HG02973 (cell line): ENCODE measurements around the gene BTBD16.

ENCODE experiments used
- ATAC-seq: cut with Tn5 transposase; IDR thresholded peaks from one replicate; pipeline ENCODE4 v1.9.1; 2021; ENCODE audit warnings: moderate library complexity; ENCODE audit not compliant: unreplicated experiment

BTBD16 gene

DNA sequence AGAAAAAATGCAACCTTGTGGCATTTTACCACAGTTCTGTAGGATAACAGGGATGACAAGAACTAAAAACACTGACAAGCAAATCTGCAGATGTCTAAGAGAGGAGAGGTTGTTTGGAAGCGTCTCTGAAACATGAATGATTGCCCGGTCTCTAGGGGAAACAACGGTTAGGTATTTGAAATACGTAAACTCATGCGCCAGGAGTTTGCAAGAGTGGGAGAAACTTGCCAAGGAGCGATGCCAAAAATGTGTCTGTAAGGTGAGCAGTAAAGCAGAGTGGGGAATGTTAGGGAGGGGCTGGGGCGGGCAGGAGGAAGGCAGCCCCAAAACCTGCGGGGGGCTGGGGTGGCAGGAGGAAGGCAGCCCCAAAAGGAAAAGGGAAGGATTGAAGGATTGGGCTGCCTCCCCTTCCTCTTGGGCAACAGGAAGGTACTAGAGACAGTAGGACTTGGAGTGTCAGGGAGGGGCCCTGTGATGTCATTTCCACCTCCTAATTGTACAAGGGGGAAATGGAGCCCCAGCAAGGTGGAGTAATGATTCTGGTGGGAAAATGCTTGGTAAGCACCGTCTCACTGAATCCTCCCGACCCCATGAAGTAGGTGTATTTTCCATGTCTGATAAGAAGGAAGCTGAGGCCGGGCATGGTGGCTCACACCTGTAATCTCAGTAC lies 70.2 kb downstream of the BTBD16 start:
- ATAC-seq: no peak

GRCh38 chr10:122342293-122343134 lies 71.4 kb downstream of the BTBD16 start:
- ATAC-seq: no peak

GRCh38 chr10:122343135-122343800 lies 72.2 kb downstream of the BTBD16 start:
- no peak for ATAC-seq

- ATAC-seq: no peak
These were observed 72.8 kb downstream of the BTBD16 start for GRCh38 chr10:122343936-122344335.

DNA sequence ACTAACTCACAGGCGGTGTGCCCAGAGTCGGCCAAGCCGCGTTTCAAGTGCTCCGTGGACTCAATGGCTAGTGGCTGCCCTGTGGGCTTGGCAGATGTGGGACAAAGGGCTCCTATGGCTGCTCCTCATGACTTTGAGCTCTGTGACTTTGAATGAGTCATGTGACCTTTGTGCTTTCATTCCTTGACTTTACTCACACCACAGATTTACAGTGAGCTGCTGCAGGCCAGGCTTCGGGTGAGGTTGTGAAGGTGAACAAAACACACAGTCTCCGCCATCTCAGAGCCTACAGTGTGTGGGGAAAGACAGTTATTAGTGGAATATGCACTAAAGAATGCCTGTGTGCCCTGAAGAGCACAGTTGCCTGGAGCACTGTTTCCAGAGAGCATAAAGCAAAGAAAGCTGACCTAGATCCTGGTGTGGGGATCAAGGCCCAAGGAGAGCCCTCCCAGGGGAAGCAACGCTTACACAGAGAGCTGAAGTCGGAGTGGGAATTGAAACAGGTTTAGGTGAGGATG lies 73.7 kb downstream of the BTBD16 start:
- no peak for ATAC-seq

DNA sequence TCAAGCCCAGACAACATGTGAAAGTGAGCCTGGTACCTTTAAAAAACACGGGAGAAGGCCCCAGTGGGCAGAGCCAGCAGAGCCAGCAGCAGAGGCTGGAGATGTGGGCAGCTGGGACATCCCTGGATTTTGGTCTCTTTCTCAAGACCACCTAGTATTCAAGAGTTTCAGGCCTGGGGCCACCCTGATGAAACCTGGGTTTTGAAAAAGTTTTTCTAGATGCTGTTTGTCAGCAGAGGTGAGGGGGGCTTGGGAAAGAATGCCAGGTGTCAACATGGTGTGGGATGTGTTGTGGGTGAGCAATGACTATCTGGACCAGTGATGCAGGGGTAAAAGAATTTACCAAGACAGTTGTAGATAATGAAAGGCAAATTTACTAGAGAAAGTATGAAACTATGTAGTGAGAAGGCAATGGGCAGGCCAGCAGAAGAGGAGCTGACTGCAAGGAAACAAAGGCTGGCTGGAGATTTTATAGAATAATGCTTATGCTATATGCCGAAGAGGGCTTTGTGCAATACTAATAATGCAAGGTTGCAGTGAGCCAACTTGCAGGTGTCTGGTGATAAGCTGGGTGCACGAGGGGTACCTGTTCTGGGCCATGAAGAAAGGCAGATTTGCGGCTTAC lies 75.3 kb downstream of the BTBD16 start:
- ATAC-seq: no peak

GRCh38 chr10:122347170-122347841 lies 76.2 kb downstream of the BTBD16 start:
- ATAC-seq: no peak

DNA sequence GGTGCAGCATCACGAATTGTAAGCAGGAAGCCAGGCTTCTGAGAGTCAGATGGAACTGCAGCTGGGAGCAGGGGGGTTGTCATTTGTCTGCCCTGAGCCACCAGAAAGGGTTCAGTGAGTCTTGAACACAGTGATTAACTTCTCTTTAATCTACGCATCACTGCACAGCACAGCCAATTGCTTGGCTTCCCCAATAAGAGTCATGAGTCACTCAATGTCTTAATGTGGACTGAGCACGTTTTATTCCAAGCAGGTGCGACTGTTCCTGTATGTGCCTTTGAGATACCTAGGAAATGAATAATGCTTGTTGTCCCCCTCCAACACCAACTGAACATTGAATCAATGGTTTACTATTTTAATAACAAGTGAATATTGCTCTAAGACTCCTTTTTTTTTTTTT lies 77.4 kb downstream of the BTBD16 start:
- ATAC-seq: no peak

DNA sequence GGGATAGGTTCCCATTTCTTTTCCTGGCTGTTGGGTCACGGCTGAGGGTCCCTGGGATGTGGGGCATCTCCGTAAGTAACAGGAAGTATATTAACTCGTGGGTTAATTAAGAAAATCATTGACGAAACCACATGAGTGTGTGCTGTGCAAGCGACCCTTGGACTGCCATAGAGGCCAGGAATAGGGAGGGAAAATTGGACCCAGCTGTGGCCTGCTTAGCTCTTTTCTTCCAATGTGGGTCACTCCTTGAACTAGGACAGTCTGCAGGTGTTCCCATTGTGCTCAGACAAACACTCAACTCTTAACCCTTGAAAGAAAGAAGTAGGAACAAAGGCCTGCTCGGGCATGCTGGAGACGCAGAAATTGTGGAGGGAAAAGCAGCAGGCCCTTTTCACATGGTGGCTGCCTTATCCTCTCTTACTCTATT lies 77.9 kb downstream of the BTBD16 start:
- ATAC-seq: no peak

DNA sequence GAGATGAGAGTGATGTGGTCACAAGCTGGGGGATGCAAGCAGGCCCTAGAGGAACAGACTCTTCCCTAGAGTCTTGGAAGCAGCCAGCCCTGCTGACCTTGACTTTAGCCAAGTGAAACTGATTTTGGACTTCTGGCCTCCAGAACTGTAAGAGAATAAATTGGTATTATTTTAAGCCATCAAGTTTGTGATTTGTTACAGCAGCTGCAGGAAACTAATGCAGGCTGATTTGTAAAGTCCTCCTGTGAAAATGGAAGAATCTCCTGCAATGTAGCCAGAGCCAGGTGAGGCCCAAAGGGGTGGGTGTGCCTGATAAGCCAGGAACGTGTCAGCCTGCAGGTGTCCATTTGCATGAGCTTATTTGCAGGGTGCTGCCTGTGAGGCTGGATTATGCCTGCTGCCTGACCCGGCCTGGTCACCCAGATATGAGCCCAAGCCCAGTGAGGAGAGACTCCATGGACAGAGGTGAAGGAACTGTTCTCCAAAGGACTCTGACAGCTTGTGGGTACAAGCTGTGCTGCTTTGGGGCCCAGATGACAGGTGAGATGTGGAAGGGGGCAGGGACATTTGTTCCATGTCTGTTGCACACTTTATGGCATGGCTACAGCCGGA lies 78.8 kb downstream of the BTBD16 start:
- no peak for ATAC-seq

DNA sequence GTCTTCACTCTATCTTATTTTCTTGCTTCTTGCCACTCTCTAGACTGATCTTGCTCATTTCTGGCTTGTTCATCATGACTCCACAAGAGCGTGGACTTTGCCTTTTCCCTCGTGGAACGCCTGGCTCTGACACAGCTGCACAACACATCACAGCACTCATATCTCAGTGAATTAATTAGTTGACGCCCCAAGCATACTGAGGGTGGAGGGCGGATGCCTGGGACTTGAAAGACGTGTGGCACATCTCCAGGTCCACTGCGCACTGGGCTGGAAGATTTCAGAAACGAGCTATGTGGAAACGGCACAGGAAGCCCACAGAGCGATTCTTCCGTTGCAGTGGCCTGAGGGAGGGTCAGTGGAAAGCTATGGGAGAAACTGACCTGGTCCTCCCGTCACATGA lies 79.8 kb downstream of the BTBD16 start:
- no peak for ATAC-seq

DNA sequence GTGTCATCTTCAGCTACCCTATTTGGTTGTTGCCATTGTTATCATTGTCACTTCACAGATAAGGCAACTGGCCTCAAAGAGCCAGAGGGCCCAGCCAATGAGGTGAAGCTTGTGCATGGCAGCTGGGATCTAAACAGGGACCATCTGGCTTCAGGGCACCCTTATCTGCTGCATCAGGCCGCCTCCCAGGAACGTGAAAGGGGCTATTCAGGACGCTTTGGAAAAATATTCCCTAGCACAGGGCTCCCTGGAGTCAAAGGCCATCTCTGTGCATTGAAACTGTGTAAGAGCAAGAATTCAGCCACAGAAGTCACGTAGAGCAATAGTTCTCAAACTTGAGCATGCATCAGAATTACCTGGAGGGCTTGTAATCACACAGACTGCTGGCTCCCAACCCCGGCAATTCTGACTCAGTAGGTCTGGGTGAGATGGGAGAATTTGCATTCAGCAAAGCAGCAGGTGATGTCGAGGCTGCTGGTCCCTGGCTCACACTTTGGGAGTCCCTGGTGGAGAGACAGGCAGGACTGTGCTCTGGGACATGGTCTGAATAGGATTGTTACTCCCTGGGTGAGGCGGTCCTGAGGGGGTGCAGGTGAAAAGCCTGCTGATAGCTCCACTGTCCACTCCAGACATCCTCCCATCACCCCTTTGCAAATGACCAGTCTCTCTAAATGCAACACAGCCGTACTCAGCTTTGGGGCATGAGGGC lies 81.9 kb downstream of the BTBD16 start:
- no peak for ATAC-seq

GRCh38 chr10:122354383-122354782 lies 83.3 kb downstream of the BTBD16 start:
- no peak for ATAC-seq

GRCh38 chr10:122357685-122358084 lies 86.6 kb downstream of the BTBD16 start:
- ATAC-seq: no peak

DNA sequence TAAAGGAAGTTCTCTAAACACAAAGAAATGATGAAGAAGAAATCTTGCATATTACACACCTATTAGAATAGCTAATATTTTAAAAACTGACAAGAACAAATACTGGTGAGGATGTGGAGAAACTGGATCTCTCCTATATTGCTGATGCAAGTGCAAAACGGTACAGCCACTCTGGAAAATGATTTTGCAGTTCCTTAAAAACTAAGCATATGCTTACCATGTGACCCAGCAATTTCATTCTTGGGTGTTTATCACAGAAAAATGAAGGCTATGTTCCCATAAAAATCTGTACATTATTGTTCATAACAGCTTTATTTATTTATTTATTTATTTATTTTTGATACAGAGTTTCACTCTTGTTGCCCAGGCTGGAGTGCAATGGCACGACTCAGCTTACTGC lies 88.5 kb downstream of the BTBD16 start:
- ATAC-seq: no peak

- no peak for ATAC-seq
These were observed 90.0 kb downstream of the BTBD16 start for GRCh38 chr10:122361046-122361445.

- ATAC-seq: no peak
These were observed 91.0 kb downstream of the BTBD16 start for GRCh38 chr10:122362031-122362592.

GRCh38 chr10:122362621-122363020 lies 91.5 kb downstream of the BTBD16 start:
- no peak for ATAC-seq

DNA sequence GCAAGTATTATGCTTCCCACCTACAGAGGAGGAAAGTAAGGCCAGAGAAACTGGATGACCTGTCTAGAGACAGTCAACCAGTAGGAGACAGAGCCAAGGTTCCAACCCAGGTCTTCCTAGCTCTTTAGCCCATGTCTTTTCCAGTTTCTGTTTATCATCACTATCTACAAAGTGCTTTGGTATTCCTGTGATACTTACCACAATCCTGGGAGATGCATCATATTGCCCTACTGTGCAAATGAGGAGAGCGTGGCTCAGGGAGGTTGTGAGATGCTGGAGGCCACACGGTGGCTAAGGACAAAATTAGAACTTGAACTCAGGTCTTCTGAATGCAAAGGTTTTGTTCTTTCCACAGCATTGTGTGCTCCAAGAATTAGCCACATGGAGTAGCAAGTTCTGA lies 92.2 kb downstream of the BTBD16 start:
- no peak for ATAC-seq
